ENCODE measurements around the gene WTIP.

The WTIP gene

GRCh38 chr19:34479396-34479795 lies 2.2 kb upstream of the WTIP start:
- no peak for DNase-seq

GRCh38 chr19:34480491-34480890 lies 1.1 kb upstream of the WTIP start:
- DNase-seq: no peak

GRCh38 chr19:34481861-34482379 lies 362 bp downstream of the WTIP start:
- no peak for DNase-seq

GRCh38 chr19:34482380-34483250 lies 1.1 kb downstream of the WTIP start:
- DNase-seq: no peak

GRCh38 chr19:34484328-34484727 lies 2.8 kb downstream of the WTIP start:
- no peak for DNase-seq

- DNase-seq: no peak
These were observed 4.3 kb downstream of the WTIP start for GRCh38 chr19:34485831-34486230.

- DNase-seq: no peak
These were observed 6.1 kb downstream of the WTIP start for GRCh38 chr19:34487651-34488051.

GRCh38 chr19:34489175-34489574 lies 7.6 kb downstream of the WTIP start:
- DNase-seq: no peak

GRCh38 chr19:34490141-34490766 lies 8.7 kb downstream of the WTIP start:
- DNase-seq: no peak

GRCh38 chr19:34493038-34493648 lies 11.6 kb downstream of the WTIP start:
- no peak for DNase-seq

- DNase-seq: no peak
These were observed 12.1 kb downstream of the WTIP start for GRCh38 chr19:34493649-34494044.

GRCh38 chr19:34494601-34495000 lies 13.0 kb downstream of the WTIP start:
- no peak for DNase-seq

- no peak for DNase-seq
These were observed 13.9 kb downstream of the WTIP start for GRCh38 chr19:34495416-34495815.

GRCh38 chr19:34497112-34497805 lies 15.7 kb downstream of the WTIP start:
- DNase-seq: no peak

- DNase-seq: no peak
These were observed 17.7 kb downstream of the WTIP start for GRCh38 chr19:34499155-34499834.

- DNase-seq: no peak
These were observed 19.1 kb downstream of the WTIP start for GRCh38 chr19:34500656-34501120.

- peak; percentile 52 to 67 for DNase-seq
These were observed 20.1 kb downstream of the WTIP start for GRCh38 chr19:34501339-34502320.

- no peak for DNase-seq
These were observed 21.2 kb downstream of the WTIP start for GRCh38 chr19:34502582-34503411.

- DNase-seq: no peak
These were observed 22.1 kb downstream of the WTIP start for GRCh38 chr19:34503531-34504272.
